ENCODE results near the gene IL21R.

GRCh38 chr16:27417047-27417671 is 15.2 kb downstream of the IL21R start:
- TF ChIP-seq CTCF (IDR thresholded peaks at IDR 0.05) (no peak), ZFX (IDR thresholded peaks at IDR 0.05; ENCODE audit: borderline replicate concordance) (no peak)
